Limb (tissue), 2 donors: ENCODE results near the gene SPAG9.
"Not testable (repeated sequence)": the region's sequence is repeated elsewhere in the genome, so short reads cannot be mapped to it uniquely, and the experiment has no call there.

Source experiments
- DNase-seq, 2 donors: peaks; one replicate each; pipeline ENCODE4 v3.0.0-alpha.2; 2016; ENCODE audit errors: extremely low spot score in 2 of 2

The SPAG9 gene

DNA sequence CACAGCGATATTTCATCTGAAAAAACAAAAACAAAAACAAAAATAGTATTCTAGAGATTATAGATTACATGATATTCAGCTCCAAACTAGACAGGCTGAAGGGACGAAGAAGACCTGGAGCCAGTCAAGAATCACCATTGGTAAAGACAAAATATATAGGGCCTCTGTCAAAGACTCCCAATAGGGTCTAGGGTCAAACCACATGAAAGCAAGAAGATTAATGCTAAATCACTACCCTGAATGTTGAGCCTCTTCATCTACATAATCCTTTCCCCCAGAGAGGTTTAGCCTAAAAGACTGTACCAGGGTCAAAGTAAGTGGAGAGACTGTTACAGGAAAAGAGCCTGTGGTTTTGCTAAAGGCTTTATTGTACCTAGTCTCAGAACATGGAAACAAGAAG lies 21.9 kb upstream of the SPAG9 start:
- no peak for DNase-seq

DNA sequence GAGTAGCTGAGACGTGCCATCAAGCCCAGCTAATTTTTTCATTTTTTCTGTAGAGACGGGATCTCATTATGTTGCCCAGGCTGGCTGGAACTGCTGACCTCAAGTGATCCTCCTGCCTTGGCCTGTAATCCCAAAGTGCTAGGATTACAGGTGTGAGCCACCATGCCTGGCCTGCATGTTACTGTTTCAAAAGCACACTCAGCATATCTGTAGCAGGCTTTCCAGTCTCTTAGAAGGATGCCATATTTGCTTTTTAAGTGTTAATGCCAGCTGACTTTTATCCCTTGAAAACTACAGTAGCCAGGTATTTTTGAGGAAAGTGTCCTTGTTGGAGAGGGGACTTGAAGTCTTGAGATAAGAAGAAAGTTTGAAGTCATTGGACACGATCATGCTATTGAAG lies 15.3 kb upstream of the SPAG9 start:
- DNase-seq, result no peak

DNA sequence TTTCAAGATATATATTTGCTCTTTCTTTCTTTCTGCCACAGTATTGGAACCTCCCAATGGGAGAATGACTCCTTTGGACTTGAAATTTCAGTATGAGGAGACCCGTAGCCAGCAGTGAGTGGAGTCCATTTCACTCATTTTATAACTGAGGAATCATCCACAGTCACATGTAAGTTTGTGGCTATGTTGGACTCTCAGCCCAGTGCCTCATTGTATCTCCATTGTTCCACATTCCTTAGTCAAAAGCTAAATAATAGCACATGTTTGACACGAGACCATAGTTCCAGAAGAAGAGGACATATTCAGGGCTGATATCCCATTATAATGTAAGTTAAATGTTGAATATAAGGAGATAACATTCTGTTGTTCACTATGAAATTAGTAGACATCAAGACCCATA lies 12.7 kb upstream of the SPAG9 start:
- DNase-seq, result no peak

DNA sequence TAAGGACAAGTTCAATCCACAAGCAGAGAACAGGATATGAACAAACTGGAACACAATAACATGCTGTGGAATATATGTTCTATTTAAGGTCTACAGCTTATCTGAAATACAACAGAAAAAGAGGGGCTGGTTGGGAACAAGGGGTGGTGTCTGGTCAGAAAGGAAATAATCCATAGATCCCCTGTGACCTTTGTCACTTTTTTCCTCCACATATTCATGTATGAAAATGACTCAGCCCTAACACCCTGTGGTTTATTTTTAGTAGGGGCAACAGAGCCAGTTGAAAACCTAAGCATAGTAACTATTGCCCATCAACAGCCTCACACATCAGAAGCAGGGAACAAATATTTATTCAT lies 12.3 kb upstream of the SPAG9 start:
- DNase-seq, result no peak

DNA sequence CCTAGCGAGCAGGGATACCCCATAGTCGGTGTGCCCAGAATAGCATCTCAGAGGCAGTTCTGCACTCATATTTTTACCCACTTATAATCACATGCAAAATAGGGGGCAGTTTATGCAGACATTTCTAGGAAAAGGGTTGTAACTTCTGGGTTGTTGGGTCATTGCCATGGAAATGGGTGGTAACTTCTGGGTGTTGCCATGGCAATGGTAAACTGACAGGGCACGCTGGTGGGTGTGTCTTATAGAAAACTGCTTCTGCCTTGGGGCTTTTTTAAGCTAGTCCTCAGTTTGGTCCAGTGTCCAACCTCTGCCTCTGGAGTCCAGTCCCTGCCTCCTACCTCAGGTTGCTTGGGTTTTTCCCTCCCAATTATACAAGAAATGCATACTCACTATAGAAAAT lies 7.4 kb upstream of the SPAG9 start:
- no peak for DNase-seq

DNA sequence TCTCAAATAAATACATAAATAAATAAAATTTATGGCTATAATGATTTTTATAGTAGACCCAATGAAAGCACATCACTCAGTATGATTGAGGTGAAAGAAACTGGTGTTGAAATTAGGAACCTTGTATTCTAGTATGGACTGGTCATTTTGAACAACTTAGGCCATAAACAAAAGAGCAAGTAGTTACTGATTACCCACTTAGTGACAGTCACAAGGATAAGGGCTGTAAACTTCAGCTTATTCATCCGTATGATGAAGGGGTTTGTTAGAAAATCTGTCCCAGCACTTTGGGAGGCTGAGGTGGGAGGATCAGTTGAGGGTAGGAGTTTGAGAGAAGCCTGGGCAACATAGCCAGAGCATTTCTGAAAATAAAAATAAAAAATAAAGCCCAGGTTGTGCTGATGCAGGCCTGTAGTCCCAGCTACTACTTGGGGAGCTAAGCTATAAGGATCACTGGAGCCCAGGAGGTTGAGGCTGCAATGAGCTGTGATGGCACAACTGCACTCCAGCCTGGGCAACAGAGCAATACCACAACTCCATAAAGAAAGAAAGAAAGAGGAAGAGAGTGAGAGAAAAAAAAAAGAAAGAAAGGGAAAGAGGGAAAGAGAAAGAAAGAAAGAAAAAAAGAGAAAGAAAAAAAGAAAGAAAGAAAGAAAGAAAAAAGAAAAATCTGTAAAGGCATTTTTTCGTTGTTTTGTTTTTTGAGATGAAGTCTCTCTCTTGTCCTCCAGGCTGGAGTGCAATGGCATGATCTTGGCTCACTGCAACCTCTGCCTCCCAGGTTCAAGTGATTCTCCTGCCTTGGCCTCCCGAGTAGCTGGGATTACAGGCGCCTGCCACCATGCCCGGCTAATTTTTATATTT lies 4.2 kb upstream of the SPAG9 start:
- no peak for DNase-seq

DNA sequence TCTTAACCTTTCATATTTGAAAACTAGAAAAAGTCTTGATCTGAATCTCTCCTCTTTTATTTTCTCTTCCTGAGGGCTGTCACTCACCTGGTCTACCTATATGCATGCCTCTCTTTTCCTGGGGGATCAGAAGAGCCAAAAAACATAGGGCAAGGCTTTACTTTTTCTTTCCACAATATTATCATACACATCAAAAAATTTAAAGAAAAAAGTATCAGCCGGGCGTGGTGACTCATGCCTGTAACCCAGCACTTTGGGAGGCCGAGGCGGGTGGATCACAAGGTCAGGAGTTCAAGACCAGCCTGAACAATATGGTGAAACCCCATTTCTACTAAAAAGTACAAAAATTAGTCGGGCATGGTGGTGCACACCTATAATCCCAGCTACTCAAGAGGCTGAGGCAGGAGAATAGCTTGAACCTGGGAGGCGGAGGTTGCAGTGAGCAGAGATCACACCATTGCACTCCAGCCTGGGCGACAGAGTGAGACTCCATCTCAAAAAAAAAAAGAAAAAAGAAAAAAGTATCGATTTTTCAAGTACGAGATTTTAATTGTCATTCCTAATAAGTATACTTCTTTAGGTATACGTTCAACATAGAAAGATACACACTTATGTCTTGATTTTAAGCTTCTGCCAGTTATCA lies 1.9 kb upstream of the SPAG9 start:
- not testable (repeated sequence) for DNase-seq

DNA sequence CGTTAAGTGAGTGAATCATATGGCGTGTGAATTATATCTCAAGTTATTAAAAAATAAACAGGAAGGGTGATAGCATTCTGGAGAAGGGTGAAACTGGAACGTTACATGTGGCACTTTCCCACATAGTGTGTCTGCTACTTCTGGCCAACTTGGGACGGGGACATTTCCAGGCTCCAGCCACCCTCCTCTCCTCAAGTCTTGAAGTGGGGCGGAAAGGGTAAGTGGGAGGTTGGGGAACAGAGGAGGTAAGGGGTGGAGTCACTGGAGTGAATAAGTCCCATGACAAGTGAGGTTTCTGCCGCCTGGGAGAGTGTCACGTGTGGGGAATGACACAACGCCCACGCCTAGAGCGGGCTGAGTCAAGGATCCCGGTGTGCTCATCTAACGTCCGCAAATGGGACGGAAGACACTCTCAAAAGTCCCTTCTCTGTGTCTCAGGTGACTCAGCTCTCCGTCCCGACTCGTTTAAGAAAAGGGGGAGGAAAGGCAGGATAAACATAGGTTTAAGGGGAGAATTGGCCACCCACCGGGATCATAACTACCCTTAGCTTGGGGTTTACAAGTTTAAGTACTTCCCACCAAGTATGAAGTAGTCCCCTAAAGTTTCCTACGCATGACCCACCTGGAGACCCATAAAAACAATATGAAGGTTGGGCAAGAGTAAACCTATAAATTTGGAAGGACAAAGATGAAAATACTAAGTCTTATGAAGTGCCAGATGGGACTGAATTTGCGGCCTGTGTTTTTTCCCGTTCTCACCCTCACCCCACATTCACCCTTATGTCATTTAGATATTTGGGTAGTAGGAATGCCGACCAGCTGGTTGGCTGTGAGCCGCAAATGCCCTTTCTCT lies 1.2 kb upstream of the SPAG9 start:
- peak; percentile 55 to 76 for DNase-seq

DNA sequence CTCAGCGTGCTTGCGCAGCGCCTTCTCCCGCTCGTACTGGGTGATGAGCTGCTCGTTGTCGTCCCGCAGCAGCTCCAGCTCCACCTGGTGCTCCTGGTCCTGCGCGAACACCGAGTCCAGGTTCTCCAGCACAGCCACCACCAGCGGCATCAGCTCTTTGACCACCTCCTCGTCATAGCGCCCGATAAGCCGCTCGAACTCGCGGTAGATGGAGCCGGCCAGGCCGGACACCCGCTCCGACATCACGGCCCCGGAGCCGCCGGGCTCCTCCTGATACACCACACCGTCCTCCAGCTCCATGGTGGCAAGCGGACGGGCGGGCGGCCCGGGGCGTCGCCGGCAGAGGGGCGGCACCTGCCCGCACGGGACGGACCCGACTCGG lies 320 bp downstream of the SPAG9 start:
- peak in 1 of 2 donors; percentile 12 for DNase-seq

DNA sequence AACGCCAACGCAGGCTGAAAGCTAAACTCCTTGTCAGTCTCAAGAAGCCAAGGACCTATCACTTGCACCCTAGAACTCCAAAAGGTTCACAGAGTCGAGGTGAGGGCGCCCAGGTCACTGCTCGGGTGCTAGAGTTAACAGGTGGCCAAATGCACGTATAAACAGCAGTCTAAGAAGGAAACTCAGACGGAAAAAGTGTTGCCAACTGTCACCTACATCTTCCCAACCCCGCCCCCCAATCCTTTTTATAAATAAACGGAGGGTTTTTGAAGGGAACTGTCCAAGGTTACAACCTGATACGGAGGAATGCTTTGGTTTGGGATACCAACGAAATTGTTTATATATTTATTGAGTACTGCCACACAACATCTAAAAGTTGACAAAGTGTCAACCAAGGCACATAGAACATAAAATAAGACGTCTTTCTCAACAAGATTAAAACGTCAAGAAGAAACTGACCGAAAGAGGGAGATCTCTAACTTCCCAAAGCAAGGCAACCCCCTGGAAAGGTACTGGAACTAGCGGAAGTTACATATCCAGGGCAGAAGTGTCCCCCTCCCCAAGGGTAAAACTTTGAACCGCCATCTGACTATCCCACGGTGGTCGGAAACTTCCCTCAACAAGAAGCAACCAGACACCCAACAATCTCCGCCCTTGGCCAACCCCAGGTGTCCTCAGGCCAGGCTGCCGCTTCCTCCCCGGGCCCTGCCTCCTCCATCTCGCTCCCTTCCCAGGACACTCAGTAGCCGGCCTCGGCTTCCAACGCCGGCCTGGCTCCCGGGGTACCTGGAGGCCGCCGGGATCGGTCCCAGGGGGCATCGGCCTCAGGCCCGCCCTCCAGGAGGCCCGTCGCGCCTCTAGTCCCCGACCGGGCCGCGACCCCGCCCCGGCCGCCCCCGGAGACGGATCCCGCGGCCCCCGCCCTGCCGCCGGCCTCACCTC lies 982 bp downstream of the SPAG9 start:
- peak; percentile 75 to 76 for DNase-seq

DNA sequence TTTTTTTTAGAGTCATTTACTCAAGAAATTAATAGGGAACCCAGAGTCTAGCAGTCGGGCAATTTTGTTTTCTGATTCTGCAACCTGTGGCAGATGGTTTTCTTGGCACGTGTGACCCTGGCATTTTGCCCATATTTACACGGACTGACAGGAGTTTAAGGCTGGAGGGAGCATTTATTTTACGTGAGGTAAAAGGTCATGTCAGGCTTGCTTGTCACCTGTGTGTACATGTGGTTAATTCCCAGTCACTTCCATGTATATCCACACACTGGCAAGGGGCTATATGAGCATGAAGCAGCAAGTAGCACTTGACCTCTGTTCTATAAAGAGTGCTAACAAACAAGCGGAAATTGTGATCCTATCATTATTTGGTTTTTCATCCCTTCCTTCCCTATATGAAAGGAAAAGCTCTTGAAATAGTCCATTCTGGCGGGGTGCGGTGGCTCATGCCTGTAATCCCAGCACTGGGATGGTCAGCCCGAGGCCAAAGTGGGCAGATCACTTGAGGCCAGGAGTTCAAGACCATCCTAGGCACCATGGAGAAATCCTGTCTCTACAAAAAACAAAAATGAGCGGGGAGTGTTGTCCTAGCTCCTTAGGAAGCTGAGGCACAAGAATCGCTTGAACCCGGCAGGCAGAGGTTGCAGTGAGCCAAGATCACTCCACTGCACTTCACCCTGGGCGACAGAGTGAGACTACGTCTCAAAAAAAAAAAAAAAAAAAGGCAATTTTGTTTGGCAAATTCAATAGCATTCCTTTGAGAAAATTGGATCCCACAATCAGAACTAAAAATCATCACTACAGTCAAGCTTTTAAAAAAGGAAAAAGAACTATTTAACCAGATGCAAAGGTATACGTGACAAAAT lies 2.1 kb downstream of the SPAG9 start:
- no peak for DNase-seq

DNA sequence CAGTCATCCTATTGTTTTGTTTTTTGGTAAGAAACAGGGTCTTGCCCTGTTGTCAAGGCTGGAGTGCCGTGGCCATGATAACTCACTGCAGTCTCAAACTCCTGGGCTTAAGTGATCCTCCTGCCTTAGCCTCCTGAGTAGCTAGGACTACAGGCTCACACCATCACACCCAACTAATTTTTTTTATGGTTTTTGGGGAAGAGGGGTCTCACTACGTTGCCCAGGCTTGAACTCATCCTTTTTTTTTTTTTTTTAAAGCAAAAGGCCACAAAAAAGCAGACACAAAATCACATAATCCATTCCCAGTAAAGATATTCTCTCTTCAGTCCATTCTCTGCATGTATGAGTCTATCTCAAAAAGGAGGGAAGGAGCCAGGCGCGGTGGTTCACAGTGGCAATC lies 5.5 kb downstream of the SPAG9 start:
- DNase-seq, result no peak

DNA sequence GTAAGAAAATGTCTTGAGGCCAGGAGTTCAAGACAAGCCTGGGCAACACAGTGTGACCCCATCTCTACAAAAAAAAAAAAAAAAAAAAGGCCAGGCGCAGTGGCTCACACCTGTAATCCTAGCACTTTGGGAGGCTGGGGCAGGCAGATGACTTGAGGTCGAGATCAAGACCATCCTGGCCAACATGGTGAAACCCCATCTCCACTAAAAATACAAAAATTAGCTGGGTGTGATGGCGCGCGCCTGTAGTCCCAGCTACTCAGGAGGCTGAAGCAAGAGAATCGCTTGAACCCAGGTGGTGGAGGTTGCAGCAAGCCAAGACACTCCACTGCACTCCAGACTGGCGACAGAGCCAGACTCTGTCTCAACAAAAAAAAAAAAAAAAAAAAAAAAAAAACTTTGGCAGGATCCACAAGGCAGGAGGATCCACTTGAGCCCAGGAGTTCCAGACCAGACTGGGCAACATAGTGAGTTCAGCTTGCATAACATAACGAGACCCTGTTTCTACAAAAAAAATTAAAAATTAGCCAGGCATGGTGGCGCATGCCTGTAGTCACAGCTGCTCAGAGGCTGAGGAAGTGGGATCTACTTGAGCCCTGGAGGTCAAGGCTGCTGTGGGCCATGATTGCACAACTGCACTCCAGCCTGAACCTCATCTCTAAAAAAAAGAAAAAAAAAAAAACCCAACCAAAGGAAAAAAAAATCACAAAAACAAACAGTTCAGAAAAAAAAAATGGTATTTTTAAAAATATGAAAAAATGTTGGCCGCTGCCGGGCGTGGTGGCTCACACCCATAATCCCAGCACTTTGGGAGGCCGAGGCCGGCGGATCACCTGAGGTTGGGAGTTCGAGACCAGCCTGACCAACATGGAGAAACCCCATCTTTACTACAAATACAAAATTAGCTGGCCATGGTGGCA lies 8.1 kb downstream of the SPAG9 start:
- not testable (repeated sequence) for DNase-seq

DNA sequence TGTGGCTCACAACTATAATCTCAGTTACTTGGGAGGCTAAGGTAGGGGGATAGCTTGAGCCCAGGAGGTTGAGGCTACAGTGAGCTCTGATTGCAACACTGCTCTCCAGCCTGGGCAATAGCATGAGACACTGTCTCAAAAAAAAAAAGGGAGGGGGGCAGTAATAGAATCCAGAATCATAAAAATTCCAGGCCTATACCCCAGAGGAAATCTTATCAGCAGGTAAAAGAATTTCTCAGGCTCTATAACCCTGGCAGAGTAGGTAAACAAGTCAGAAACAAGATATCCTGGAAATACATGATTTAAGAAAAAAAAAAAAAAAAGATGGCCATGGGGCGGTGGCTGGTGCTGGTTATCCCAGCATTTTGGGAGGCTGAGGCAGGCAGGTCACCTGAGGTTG lies 12.9 kb downstream of the SPAG9 start:
- DNase-seq, result no peak

DNA sequence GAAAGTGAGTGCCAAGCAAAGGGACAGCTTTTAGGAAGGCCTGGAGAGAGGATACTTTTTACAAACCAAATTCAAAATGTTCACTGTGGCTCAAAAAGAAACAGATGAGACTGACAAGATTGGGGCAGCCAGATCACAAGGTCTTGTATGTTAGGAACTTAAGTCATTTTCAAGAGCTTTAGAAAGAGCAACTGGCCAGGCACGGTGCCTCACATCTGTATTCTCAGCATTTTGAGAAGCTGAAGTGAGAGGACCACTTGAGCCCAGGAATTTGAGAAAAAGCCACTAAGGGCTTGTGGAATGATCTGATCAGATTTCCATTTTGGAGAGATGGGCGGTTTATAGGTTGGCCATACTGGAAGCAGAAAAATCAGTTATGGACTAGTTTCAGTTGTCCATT lies 17.2 kb downstream of the SPAG9 start:
- no peak for DNase-seq

DNA sequence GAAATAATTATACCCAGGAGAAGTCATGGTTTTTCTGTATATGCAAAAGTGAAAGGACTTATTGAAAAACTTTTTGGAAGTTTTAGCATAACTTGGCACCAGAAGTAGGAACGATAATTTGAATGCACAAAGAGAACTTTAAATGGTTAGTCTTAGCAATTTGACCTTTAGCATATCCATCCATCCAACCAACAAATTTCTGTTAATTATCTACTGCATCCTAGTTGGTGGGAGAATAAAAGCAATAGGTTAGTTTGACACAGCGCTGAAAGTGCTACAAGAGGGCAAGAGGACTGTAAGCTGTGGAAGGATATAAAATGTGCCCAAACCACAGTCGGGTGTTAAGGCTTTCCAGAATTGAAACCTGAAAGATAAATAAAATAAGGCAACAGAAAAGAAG lies 17.6 kb downstream of the SPAG9 start:
- no peak for DNase-seq

DNA sequence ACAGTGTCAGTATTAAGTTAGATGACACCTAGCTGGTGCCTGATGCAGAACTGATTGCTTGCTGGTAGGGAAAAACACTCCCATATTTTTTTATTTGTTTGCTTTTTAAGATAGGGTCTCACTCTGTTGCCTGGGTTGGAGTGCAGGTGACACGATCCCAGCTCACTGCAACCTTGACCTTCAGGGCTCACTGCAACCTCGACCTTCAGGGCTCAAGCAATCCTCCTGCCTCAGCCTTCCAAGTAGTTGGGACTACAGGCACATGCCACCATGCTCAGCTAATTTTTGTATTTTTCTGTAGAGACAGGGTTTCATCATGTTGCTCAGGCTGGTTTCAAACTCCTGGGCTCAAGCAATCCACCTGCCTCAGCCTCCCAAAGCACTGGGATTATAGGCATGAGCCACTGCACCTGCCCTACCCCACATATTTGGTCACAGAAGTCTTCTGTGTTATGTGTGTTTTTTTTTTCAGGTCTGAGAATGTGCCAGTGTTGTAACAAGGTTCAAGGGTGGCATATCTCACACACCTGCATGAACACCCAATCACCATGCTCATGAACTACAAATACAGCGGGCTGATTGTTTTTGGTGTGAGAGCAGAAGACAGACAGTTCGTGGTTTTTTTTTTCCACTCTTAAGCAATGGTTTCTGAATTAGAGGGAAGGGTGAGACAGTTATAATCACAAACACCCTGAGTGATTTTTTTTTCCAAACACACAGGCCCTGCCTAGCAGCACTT lies 22.8 kb downstream of the SPAG9 start:
- no peak for DNase-seq

DNA sequence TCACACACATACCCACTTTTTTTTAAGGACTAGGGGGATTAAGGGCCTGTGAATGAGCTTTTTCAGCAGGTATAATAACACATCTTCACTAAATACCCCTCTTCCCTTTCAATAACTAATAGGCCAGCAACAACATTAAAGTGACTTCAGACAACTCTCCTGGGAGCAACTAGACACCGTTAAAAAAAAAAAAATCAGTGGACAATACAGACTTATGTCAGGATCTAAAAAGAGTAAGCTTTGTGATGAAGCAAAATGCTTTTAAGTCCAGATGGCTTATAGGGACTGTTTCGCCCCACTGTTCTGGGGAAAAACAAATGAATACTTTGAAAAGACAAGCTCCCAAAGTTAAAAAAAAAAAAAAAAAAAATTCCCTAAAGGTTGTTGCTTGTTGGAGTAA lies 29.0 kb downstream of the SPAG9 start:
- DNase-seq, result no peak
